Nucleus accumbens (tissue), 56 donors: ENCODE measurements around the gene ITGA5.

Experiments
- DNase-seq, 56 donors: peaks; one replicate each; lab custom pipeline; 2025; lab: John Stamatoyannopoulos, UW

ITGA5 gene

DNA sequence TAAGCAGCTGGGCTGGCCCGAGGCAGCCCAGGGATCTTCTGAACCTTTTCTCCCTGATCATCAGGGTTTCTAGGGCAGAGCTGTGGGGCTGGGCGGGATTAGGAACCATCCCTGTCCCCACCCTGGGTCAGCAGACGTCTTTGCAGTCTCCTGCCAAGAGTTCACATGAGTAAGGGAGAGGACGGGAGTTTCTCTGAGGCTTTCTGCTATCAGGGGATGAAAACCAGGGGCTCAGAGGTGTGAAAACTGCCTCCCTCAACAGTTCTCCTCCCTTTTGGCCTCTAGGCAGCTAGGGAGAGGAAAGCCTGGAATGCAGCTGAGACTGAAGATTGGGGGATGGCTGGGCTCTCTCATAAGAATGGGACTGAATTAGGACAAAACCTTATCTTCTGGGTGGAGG, 42.5 kb downstream of the ITGA5 start:
- no peak for DNase-seq

GRCh38 chr12:54375259-54375579, 43.8 kb downstream of the ITGA5 start:
- no peak for DNase-seq

DNA sequence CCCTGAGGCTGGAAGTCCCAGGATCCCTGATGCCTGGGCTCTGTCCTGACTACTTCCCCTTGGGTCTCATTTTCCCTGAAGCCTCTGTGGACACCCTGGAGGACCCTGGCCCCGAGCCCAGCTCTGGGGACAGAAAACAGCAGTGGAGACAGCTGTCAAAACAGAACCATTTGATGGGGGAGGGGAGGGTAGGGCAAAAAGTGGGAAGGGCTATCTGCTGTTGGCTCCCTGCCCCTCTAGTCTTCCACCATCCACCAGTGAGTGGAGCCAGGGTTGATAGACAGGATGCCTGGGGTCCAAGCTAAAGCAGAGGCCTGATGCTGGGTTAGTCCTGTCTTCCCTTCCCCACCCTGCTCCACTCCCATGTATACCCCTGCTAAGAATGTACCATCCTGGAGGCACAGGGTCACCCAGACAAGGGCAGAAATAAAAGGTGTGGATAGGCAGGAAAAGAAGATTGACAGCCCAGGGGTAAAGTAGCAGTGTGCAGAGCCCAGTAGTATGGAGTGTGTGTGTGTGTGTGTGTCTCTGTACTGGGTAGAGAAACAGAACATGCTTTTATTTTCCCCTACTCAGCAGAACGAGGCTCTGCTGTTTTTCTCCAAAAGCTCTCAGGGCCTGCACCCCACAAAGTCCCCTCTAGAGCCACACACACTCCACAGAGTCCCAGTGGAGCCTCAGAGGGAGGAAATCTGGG, 44.4 kb downstream of the ITGA5 start:
- no peak for DNase-seq

DNA sequence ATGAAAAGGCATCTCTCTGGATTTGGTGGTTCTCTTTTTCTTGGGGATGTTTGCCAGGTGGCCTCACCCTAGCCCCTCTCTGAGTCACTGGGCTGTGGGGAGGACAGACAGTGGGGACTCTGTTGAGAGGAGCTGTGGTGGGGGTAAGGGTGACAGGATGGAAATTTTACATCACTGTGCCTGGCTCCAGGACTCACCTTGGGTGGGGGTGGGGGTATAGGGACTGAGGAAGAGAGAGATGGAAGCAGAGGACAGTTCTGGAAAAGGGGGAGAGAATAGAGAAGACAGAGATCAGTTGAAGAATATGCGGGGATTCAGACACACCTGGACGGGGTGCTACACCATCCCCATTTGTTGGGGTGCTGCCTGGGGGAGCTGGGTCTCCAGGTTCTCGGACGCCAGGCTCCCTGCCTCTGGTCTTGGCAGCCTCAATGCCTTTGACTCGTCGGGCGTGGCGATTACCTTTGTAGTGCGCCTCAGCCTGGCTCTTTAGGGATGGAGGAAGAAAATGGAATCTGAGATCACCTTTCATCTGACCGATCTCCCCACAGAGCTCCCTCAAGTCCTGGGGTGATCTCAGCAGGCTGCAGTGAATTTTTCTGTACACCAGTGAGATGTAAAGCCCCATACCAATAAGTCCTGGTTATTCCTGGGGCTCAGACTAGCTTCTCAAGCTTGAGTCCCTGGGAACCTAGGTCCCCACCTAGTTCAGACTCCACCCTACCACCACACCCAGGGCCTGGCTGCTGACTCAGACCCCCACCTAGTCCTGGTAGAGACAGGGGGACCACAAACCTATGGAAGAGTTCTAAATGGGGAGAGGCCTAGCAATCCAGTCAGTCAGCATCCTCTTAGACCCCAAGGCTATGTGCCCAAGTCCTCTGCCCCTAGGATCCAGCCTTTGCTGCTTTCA, 45.2 kb downstream of the ITGA5 start:
- DNase-seq: no peak

GRCh38 chr12:54372113-54372806, 46.8 kb downstream of the ITGA5 start:
- no peak for DNase-seq

GRCh38 chr12:54371328-54372112, 47.5 kb downstream of the ITGA5 start:
- peak in 9 of 56 donors; percentile 13 to 60 (median 30) for DNase-seq

DNA sequence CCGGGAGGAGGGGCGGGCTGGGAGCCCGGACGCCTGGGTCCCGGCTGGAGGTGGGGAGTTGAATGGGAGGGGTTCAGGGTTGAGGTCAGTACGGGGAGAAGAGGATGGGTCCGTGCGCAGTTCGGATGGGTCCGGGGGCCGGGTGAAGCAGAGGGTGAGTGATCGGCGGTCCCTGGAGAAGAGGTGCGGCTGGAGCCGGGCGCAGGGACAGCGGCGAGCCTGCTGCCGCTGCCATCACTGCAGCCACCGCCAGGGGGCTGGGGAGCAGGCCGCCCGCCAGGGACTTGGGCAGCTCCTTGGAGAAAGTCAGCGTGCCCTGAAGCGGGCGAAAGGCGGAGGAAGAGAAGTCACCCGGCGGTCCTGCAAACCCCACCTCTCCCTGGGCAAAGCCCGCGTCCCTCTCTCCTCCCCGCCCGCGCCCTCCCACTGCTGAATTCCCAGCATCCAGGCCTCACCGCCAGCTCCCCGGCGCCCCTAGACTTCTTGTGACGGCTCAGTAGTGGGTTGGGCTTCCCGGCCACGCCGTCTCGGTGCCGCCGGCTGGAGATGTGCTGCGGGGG, 48.8 kb downstream of the ITGA5 start:
- peak in 47 of 56 donors; percentile 18 to 82 (median 57) for DNase-seq

- no peak for DNase-seq
Measured at GRCh38 chr12:54369597-54370131, 49.4 kb downstream of the ITGA5 start.

- peak in 52 of 56 donors; percentile 32 to 93 (median 72) for DNase-seq
Measured at GRCh38 chr12:54368709-54369596, 50.1 kb downstream of the ITGA5 start.

- DNase-seq: no peak
Measured at GRCh38 chr12:54368025-54368708, 50.9 kb downstream of the ITGA5 start.

- peak in 1 of 56 donors; percentile 21 for DNase-seq
Measured at GRCh38 chr12:54364413-54364812, 54.7 kb downstream of the ITGA5 start, which contains the start of gene GPR84. GPR84 (minus strand) TSS chr12:54364486; CDS start chr12:54363851, 635 bp downstream.

- DNase-seq: no peak
Measured at GRCh38 chr12:54363618-54364017, 55.4 kb downstream of the ITGA5 start.

- DNase-seq: no peak
Measured at GRCh38 chr12:54363047-54363446, 56.0 kb downstream of the ITGA5 start.

- DNase-seq: peak in 48 of 56 donors; percentile 14 to 89 (median 52)
Measured at GRCh38 chr12:54360717-54361456, 58.2 kb downstream of the ITGA5 start.

DNA sequence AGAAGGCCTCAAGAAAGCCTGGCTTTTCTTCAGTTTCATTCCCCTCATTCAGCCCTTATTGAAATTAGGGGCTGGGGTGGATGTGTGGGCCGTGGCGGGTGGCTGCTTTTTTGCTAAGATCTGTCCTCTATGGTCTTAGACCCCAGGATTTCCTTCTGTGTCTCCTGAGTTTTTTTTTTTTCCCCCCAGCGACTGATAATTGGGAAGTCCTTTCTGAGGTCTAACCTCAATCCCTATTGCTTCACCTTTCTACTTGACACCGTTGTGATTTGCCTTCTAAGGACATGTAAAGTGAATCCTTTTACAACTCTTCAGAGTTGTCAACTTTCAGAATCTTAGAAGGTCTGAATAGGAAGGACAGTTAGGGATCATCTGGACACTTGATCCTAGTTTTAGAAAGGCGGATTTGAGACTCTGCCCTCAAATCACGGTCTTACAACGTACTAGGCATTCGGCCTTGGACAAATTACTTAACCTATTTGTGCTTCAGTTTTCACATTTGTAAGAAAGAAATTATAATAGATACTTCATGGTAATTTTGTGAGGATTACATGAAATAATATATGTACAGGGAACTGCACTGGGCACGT, 59.2 kb downstream of the ITGA5 start:
- DNase-seq: no peak

DNA sequence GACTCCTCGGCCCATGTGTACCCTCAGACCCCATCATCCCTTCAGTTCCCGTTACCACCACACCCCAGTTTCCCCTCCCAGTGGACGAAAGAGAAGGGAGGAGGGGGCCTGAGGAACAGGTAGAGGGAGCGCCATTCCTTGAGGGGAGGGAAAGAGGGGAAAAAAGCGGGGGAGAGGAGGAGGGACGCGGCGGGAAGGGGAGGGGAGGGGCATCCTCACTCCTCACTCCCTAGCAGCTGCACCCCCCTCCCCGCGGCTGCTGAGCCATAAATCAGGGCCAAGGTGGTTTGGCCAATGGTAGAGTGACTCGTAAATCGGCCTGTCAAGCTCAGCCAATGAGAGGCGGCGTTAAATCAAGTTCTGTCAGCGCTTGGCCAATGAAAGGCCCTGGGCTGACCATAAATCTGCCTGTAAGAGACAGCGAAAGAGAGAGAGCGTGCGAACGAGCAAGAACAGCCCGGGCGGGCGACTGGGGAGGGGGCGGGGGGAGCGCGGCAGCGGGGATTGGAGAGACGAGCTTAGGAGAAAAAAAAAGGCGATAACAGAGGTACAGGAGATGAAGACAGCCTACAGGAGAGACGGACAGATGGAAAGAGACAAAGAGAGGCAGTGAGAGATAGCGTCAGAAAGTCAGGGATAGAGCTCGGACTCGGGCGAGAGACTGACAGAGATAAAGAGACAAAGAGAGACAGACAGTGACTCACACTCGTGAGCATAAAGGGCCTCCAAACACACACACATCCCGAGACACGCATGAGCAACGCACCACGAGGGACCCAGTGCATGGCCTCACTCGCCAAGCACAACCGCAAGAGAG, 59.9 kb downstream of the ITGA5 start:
- peak; percentile 58 to 99 (median 97) for DNase-seq
